Measurements from ENCODE around the gene MAP1B.
"Not testable (repeated sequence)": the region's sequence is repeated elsewhere in the genome, so short reads cannot be mapped to it uniquely, and the experiment has no call there.

MAP1B gene

GRCh38 chr5:72107131-72107900 lies at the start of gene MAP1B:
Gene MAP1B (plus strand): TSS chr5:72107475. CDS start chr5:72107532, 57 bp downstream.
- DNase-seq = peak; percentile 54

GRCh38 chr5:72057816-72058215 lies 49.5 kb upstream of the MAP1B start:
- DNase-seq = no peak

GRCh38 chr5:72063219-72063819 lies 44.0 kb upstream of the MAP1B start:
- no peak for DNase-seq

GRCh38 chr5:72064801-72065570 lies 42.3 kb upstream of the MAP1B start:
- no peak for DNase-seq

- peak; percentile 77 for DNase-seq
These were observed 41.5 kb upstream of the MAP1B start for GRCh38 chr5:72065751-72066255.

GRCh38 chr5:72066705-72067107 lies 40.6 kb upstream of the MAP1B start:
- no peak for DNase-seq

GRCh38 chr5:72067682-72068470 lies 39.4 kb upstream of the MAP1B start:
- no peak for DNase-seq

GRCh38 chr5:72070529-72070928 lies 36.7 kb upstream of the MAP1B start:
- DNase-seq = no peak

- no peak for DNase-seq
These were observed 35.4 kb upstream of the MAP1B start for GRCh38 chr5:72071906-72072305.

GRCh38 chr5:72074251-72074650 lies 33.0 kb upstream of the MAP1B start:
- DNase-seq = no peak

- DNase-seq = no peak
These were observed 31.8 kb upstream of the MAP1B start for GRCh38 chr5:72075461-72075860.

- DNase-seq = no peak
These were observed 30.5 kb upstream of the MAP1B start for GRCh38 chr5:72076621-72077300.

GRCh38 chr5:72077390-72077789 lies 29.9 kb upstream of the MAP1B start:
- no peak for DNase-seq

GRCh38 chr5:72079288-72079687 lies 28.0 kb upstream of the MAP1B start:
- DNase-seq = no peak

- DNase-seq = no peak
These were observed 25.2 kb upstream of the MAP1B start for GRCh38 chr5:72082048-72082447.

GRCh38 chr5:72084876-72085275 lies 22.4 kb upstream of the MAP1B start:
- no peak for DNase-seq

GRCh38 chr5:72085319-72085718 lies 22.0 kb upstream of the MAP1B start:
- no peak for DNase-seq

GRCh38 chr5:72089713-72090112 lies 17.6 kb upstream of the MAP1B start:
- not testable (repeated sequence) for DNase-seq

- no peak for DNase-seq
These were observed 15.2 kb upstream of the MAP1B start for GRCh38 chr5:72092074-72092473.

GRCh38 chr5:72093217-72093616 lies 14.1 kb upstream of the MAP1B start:
- DNase-seq = no peak

- no peak for DNase-seq
These were observed 13.5 kb upstream of the MAP1B start for GRCh38 chr5:72093824-72094223.

GRCh38 chr5:72096602-72097188 lies 10.6 kb upstream of the MAP1B start:
- no peak for DNase-seq

Data from NCI-H1417 treated with DMSO at 0.1 percent for 48 hours (cell line).